NCI-H128 (cell line): Measurements from ENCODE around the gene TMC3.
"Not testable (repeated sequence)": the region's sequence is repeated elsewhere in the genome, so short reads cannot be mapped to it uniquely, and the experiment has no call there.

Experiments
- DNase-seq: peaks from one replicate; lab custom pipeline; 2025; ENCODE audit not compliant: unreplicated experiment; lab: John Stamatoyannopoulos, UW

Gene TMC3

GRCh38 chr15:81384891-81385720 is 11.1 kb upstream of the TMC3 start:
- no peak for DNase-seq

- DNase-seq = no peak
Measured at GRCh38 chr15:81381720-81382119, 7.7 kb upstream of the TMC3 start.

- no peak for DNase-seq
Measured at GRCh38 chr15:81380668-81381067, 6.7 kb upstream of the TMC3 start.

- no peak for DNase-seq
Measured at GRCh38 chr15:81380203-81380602, 6.2 kb upstream of the TMC3 start.

GRCh38 chr15:81379269-81379668 is 5.3 kb upstream of the TMC3 start:
- no peak for DNase-seq

GRCh38 chr15:81378443-81378842 is 4.4 kb upstream of the TMC3 start:
- no peak for DNase-seq

- no peak for DNase-seq
Measured at GRCh38 chr15:81377871-81378270, 3.9 kb upstream of the TMC3 start.

- DNase-seq = no peak
Measured at GRCh38 chr15:81376231-81376630, 2.2 kb upstream of the TMC3 start.

GRCh38 chr15:81375461-81375860 is 1.4 kb upstream of the TMC3 start:
- no peak for DNase-seq

GRCh38 chr15:81373176-81373575 is 837 bp downstream of the TMC3 start:
- no peak for DNase-seq

GRCh38 chr15:81372575-81372974 is 1.4 kb downstream of the TMC3 start:
- no peak for DNase-seq

GRCh38 chr15:81363718-81364500 is 10.1 kb downstream of the TMC3 start:
- no peak for DNase-seq

GRCh38 chr15:81363276-81363675 is 10.7 kb downstream of the TMC3 start:
- DNase-seq = no peak

- no peak for DNase-seq
Measured at GRCh38 chr15:81362790-81363189, 11.2 kb downstream of the TMC3 start.

GRCh38 chr15:81361891-81362290 is 12.1 kb downstream of the TMC3 start:
- no peak for DNase-seq

- DNase-seq = no peak
Measured at GRCh38 chr15:81360491-81360890, 13.5 kb downstream of the TMC3 start.

GRCh38 chr15:81358248-81358647 is 15.8 kb downstream of the TMC3 start:
- no peak for DNase-seq

- DNase-seq = no peak
Measured at GRCh38 chr15:81357180-81357686, 16.8 kb downstream of the TMC3 start.

GRCh38 chr15:81356252-81356651 is 17.8 kb downstream of the TMC3 start:
- no peak for DNase-seq

- DNase-seq = no peak
Measured at GRCh38 chr15:81351651-81352050, 22.4 kb downstream of the TMC3 start.

- no peak for DNase-seq
Measured at GRCh38 chr15:81349271-81349670, 24.7 kb downstream of the TMC3 start.

- not testable (repeated sequence) for DNase-seq
Measured at GRCh38 chr15:81348691-81349090, 25.3 kb downstream of the TMC3 start.
